Kidney epithelial cell (primary cell): ENCODE results near the gene GNB3. TPM values are rescaled to one million over a fixed set of nuclear protein-coding genes. Genes with fewer than 3 reads are reported as not detected.

Experiments used
- DNase-seq: peaks from one replicate; pipeline ENCODE4 v3.0.0-alpha.2; 2010; ENCODE audit warnings: low read depth
- H3K27me3 ChIP-seq: 2 replicates; pipeline ENCODE4 v1.6.0; 2011; ENCODE audit warnings: low read length; ENCODE audit not compliant: control insufficient read depth, insufficient read depth
- H3K36me3 ChIP-seq: 2 replicates; pipeline ENCODE4 v1.5.1; 2011; ENCODE audit warnings: low read length; ENCODE audit not compliant: control insufficient read depth, insufficient read depth
- H3K4me3 ChIP-seq: 2 replicates; pipeline ENCODE4 v1.5.1; 2011; ENCODE audit warnings: low read depth, mild to moderate bottlenecking, control low read depth, low read length
- total RNA-seq: library from RNA; depleted of rRNA; stranded (reverse); fragments of >200 nt; gene quantifications from 2 replicates; pipeline ENCODE4 v1.2.3, GENCODE V29; 2015
- TF ChIP-seq, protein P1 (sequence below): IDR thresholded peaks from 2 replicates; pipeline ENCODE4 v1.5.1; 2011; ENCODE audit warnings: mild to moderate bottlenecking, moderate library complexity, low read length, control low read depth, inconsistent platforms; ENCODE audit not compliant: insufficient read depth, poor library complexity, severe bottlenecking

Gene GNB3
- total RNA-seq, 1 donor from 2014 or later = 0.38 TPM

GRCh38 chr12:6855322-6855721, 14.6 kb downstream of the GNB3 start:
- DNase-seq = no peak
- TF ChIP-seq, protein P1, sequence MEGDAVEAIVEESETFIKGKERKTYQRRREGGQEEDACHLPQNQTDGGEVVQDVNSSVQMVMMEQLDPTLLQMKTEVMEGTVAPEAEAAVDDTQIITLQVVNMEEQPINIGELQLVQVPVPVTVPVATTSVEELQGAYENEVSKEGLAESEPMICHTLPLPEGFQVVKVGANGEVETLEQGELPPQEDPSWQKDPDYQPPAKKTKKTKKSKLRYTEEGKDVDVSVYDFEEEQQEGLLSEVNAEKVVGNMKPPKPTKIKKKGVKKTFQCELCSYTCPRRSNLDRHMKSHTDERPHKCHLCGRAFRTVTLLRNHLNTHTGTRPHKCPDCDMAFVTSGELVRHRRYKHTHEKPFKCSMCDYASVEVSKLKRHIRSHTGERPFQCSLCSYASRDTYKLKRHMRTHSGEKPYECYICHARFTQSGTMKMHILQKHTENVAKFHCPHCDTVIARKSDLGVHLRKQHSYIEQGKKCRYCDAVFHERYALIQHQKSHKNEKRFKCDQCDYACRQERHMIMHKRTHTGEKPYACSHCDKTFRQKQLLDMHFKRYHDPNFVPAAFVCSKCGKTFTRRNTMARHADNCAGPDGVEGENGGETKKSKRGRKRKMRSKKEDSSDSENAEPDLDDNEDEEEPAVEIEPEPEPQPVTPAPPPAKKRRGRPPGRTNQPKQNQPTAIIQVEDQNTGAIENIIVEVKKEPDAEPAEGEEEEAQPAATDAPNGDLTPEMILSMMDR = no peak
- Histone ChIP-seq H3K4me3 (no peak overlapping the region), H3K36me3 (peaks cover 4% of the 10 kb centered on the region), H3K27me3 (no peaks in the 10 kb centered on the region)

DNA sequence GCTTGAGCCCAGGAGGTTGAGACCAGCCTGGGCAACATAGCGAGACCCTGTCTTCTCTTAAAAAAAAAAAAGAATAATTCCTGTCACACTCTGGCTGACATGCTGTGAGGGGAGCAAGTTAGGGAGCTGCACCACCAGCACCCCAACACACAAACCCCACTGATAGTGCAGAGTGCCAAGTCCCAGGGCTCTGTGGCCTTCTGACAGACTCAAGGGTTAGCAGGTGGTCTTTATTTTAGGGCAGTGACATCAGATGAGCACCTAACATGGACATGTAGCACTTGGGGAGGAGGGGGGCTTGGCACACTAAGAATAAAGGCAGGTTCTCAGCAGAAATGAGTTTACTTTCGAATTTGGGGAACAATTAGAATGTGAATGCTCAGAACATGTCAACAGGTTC, 18.1 kb downstream of the GNB3 start:
- H3K4me3 ChIP-seq = no peak overlapping the region
- peaks cover 9% of the 10 kb centered on the region for H3K36me3 ChIP-seq
- no peak for DNase-seq
- no peaks in the 10 kb centered on the region for H3K27me3 ChIP-seq
- TF ChIP-seq, protein P1 = no peak

GRCh38 chr12:6860116-6860515, 19.4 kb downstream of the GNB3 start:
- DNase-seq = no peak
- H3K4me3 ChIP-seq = no peak overlapping the region
- H3K27me3 ChIP-seq = no peaks in the 10 kb centered on the region
- peaks cover 11% of the 10 kb centered on the region for H3K36me3 ChIP-seq
- TF ChIP-seq, protein P1 = no peak

GRCh38 chr12:6860942-6861341, 20.2 kb downstream of the GNB3 start:
- Histone ChIP-seq H3K36me3 (peaks cover 11% of the 10 kb centered on the region), H3K4me3 (no peak overlapping the region), H3K27me3 (no peaks in the 10 kb centered on the region)
- no peak for DNase-seq
- TF ChIP-seq, protein P1 = no peak

DNA sequence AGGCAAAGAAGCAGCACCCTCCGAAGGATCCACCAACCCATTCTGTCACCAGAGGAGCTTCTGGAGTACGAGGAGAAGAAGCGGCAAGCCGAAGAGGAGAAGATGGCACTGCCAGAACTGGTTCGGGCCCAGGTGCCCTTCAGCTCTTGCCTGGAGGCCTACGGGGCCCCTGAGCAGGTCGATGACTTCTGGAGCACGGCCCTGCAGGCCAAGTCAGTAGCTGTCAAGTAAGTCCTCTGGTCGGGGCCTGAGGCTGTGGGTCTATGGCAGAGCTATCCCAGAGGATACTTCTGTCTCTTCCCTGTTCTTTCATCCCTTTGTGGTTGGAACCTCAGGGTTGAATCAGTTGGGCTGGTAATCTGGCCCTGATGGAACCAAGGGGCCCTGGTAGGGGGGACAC, 20.7 kb downstream of the GNB3 start:
- DNase-seq = no peak
- peaks cover 11% of the 10 kb centered on the region for H3K36me3 ChIP-seq
- no peaks in the 10 kb centered on the region for H3K27me3 ChIP-seq
- H3K4me3 ChIP-seq = no peak overlapping the region
- TF ChIP-seq, protein P1 = no peak

DNA sequence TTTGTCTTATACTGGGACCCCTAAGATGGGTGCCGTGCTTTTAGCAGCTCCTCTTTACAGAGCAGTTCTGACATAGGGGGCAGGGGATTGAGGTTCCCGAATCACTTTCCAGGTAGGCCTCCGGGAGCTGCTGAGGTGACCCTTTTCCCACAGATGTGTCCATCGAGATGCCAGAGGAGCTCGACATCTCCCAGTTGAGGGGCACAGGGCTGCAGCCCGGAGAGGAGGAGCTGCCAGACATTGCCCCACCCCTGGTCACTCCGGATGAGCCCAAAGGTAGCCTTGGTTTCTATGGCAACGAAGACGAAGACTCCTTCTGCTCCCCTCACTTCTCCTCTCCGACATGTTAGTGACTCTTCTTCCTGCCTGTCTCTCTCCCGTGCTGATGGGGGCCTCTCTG, 22.3 kb downstream of the GNB3 start:
- H3K4me3 ChIP-seq = no peak overlapping the region
- TF ChIP-seq, protein P1 = no peak
- H3K36me3 ChIP-seq = peaks cover 10% of the 10 kb centered on the region
- no peak for DNase-seq
- H3K27me3 ChIP-seq = no peaks in the 10 kb centered on the region
